Stimulated activated effector memory CD8-positive, alpha-beta T cell treated with anti-CD3 and anti-CD28 coated beads, Interleukin-12 subunit alpha, Interleukin-12 subunit beta, amount 100 ng/mL, for 72 hours (primary cell): Measurements from ENCODE around the gene SBK2.
"Not testable (repeated sequence)": the region's sequence is repeated elsewhere in the genome, so short reads cannot be mapped to it uniquely, and the experiment has no call there.

Source experiments
- ATAC-seq: fragments of 150-1000 bp; cut with Tn5 transposase; 2 replicates; pipeline ENCODE4 v1.10.0; 2021
- DNase-seq, 2 donors: peaks; one replicate each; pipeline ENCODE4 v3.0.0; 2021 to 2022; ENCODE audit warnings: low spot score in 2 of 2
- H3K27ac Mint-ChIP-seq: one replicate; pipeline ENCODE4 v1.8.0; 2022; ENCODE audit warnings: mild to moderate bottlenecking, mixed read lengths
- H3K36me3 Mint-ChIP-seq: one replicate; pipeline ENCODE4 v1.8.0; 2022; ENCODE audit warnings: mild to moderate bottlenecking, mixed read lengths
- H3K4me1 Mint-ChIP-seq: one replicate; pipeline ENCODE4 v1.8.0; 2022; ENCODE audit warnings: mixed read lengths
- H3K4me3 Mint-ChIP-seq: one replicate; pipeline ENCODE4 v1.8.0; 2022; ENCODE audit warnings: mild to moderate bottlenecking, mixed read lengths
- H3K9me3 Mint-ChIP-seq: one replicate; pipeline ENCODE4 v1.8.0; 2022; ENCODE audit warnings: mixed read lengths

The SBK2 gene

DNA sequence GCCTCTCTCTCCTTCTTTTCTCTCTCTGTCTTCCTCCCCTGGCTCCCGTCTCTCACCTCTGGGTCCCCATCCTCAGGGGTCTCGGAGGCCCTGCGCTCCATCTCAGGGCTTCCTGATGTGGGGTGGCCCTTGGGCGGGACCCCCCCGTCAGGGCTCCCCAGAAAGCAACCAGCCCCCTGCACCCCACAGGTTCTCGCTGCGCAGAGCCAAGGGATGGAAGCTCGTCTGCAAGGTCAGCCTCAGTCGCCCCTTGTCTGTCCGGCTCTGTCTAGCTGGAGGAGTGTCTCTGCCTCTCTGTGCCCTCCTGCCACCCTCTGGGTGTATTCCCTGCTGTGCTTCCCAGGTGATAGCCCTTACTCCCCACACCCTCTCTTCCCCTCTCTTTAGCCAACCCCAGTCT, 8.5 kb upstream of the SBK2 start, which contains the start of gene SBK3:
Gene SBK3, minus strand, starts transcription at position 101 of the 400 bp plus-strand sequence. Its CDS starts 0 bp downstream, at position 101.
- ATAC-seq (no peak), DNase-seq (no peak)
- Mint-ChIP-seq H3K9me3 (peaks cover 3% of the 10 kb centered on the region), H3K4me1 (no peaks in the 10 kb centered on the region), H3K27ac (no peak within 1 kb of the TSS), H3K36me3 (no peaks in the 10 kb centered on the region), H3K4me3 (no peak within 1 kb of the TSS)

DNA sequence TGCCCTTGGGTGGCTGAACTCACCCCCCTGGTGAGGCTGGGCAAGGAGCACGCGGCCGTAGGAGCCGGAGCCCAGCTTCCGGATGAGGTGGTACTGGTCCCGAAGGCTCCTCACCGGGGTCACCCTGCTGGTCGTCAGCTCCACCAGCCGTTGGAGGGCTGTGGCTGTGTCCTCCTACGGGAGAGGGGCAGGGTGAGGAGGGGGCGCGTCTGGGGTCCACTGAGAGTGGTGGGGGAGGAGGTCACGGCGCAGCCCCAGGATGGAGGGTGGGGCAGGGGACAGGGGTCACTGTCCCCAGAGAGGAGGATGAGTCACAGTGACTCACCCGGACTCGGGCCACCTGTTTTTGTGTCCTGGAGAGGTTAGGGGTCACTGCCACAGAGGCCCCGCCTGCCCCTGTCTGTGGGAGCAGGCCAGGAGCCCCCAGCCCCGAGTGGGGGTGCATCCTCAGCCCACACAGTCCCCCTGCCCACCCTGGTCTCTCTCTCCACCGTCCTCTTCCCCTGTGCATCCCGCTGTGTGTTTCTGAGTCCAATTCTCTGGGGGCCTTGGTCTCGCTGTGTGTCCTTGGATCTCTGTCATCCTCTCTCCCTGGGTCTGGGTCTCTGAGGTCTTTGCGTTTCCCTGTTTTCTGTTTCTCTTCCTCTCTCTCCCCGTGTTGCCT, 8.0 kb upstream of the SBK2 start:
- no peak overlapping the region for H3K27ac Mint-ChIP-seq
- H3K4me1 Mint-ChIP-seq, result no peaks in the 10 kb centered on the region
- DNase-seq, result no peak
- no peaks in the 10 kb centered on the region for H3K36me3 Mint-ChIP-seq
- ATAC-seq, result no peak
- no peak overlapping the region for H3K4me3 Mint-ChIP-seq
- peaks cover 3% of the 10 kb centered on the region for H3K9me3 Mint-ChIP-seq

- H3K36me3 Mint-ChIP-seq, result no peaks in the 10 kb centered on the region
- no peak overlapping the region for H3K4me3 Mint-ChIP-seq
- no peak for DNase-seq
- no peaks in the 10 kb centered on the region for H3K4me1 Mint-ChIP-seq
- ATAC-seq, result no peak
- H3K27ac Mint-ChIP-seq, result no peak overlapping the region
- H3K9me3 Mint-ChIP-seq, result peaks cover 3% of the 10 kb centered on the region
Measured at GRCh38 chr19:55544014-55544413, 7.1 kb upstream of the SBK2 start.

DNA sequence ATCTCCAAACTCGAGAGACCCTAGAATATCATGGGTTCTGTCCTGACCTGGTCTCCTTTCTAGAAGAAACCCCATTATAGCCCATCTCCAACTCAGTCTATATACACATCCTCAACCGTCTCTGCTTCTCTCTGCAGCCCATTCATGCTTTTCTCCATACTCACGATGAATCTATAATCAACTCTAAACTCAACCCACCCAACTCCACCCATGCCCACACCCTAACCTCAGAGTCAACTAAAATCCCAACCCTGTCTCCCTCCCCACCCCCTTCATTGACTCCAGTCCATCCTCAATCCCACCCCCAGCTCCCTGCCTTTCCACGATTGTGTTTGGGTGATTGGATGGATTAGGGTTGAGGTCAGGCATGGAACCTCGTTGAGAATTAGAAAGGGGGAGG, 6.6 kb upstream of the SBK2 start:
- no peak overlapping the region for H3K4me3 Mint-ChIP-seq

GRCh38 chr19:55542292-55542855, 5.4 kb upstream of the SBK2 start:
- Mint-ChIP-seq H3K4me1 (no peaks in the 10 kb centered on the region), H3K9me3 (peaks cover 3% of the 10 kb centered on the region)

More for the DNA sequence above, 6.6 kb upstream of the SBK2 start:
- no peaks in the 10 kb centered on the region for H3K36me3 Mint-ChIP-seq
- ATAC-seq, result no peak
- DNase-seq, result no peak
- no peaks in the 10 kb centered on the region for H3K4me1 Mint-ChIP-seq
- peaks cover 3% of the 10 kb centered on the region for H3K9me3 Mint-ChIP-seq
- H3K27ac Mint-ChIP-seq, result no peak overlapping the region

DNA sequence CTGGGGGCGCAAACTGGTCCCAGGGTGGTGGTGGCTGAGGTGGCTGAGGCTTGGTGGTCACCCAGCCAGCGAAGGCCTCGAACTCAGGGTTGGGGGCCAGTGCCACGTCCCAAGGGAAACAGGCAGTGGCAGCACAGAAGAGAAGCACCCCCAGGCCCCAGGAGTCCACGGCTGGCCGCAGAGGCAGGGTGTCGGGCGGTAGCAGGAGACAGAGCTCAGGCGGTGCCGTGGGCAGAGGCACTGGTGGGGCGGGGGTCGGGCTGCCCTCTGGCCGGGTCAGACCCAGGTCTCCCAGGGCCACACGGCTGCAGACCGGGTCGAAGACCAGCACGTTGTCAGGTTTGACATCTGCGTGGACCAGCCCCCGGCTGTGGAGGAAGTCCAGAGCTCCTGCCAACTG, 4.2 kb upstream of the SBK2 start:
- Mint-ChIP-seq H3K4me3 (no peak overlapping the region), H3K27ac (no peak overlapping the region), H3K9me3 (peaks cover 3% of the 10 kb centered on the region), H3K36me3 (no peaks in the 10 kb centered on the region), H3K4me1 (no peaks in the 10 kb centered on the region)
- no peak for DNase-seq
- peak; percentile 12 for ATAC-seq

More at GRCh38 chr19:55542292-55542855, 5.4 kb upstream of the SBK2 start:
- ATAC-seq (no peak), DNase-seq (no peak)
- no peak overlapping the region for H3K27ac Mint-ChIP-seq
- no peak overlapping the region for H3K4me3 Mint-ChIP-seq
- no peaks in the 10 kb centered on the region for H3K36me3 Mint-ChIP-seq

- DNase-seq, result no peak
- H3K27ac Mint-ChIP-seq, result no peak overlapping the region
- no peaks in the 10 kb centered on the region for H3K36me3 Mint-ChIP-seq
- no peaks in the 10 kb centered on the region for H3K4me1 Mint-ChIP-seq
- no peak overlapping the region for H3K4me3 Mint-ChIP-seq
- ATAC-seq, result no peak
- H3K9me3 Mint-ChIP-seq, result peaks cover 3% of the 10 kb centered on the region
Measured at GRCh38 chr19:55540619-55541018, 3.7 kb upstream of the SBK2 start.

DNA sequence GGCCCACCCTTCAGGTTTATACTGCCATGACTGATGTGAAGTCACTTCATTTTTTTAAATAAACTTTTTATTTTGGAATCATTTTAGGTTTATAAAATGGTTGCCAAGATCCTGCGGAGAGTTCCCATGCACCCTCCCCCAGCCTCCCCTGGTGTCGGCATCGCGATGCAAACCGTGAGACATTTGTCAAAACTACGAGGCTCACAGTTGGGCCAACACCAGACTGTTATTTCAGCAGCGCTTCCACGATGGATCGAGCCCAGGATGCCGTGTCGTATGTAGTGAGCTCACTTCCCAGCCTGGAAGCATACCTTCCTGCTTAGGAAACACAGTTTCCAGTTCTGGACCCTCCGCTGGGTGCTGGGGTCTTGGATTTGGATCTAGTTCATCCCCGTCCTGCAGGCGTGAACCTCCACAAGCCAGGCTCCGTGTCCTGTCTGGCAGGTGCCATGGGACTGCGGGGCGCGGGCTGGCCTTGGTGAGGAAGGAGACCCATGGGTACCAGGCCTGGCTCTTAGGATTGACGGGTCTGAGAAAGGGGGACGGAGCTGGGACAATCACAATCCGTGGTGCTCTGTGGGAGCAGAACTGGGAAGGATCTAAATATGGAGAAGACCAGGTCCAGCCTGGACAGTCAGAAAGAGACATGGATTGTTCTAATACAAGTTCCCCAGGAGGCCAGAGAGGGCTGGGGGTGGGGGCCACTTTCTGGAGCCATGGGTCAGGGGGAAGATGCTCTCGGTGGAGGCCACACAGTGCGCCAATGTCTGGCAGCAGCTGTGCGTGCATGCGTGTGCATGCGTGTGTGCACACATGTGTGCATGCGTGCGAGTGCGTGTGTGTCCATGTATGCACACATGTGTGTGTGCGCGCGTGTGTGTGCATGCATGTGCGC, 2.4 kb upstream of the SBK2 start:
- Mint-ChIP-seq H3K4me3 (no peak overlapping the region), H3K9me3 (peaks cover 3% of the 10 kb centered on the region)
- no peak for ATAC-seq

GRCh38 chr19:55538132-55538531, 1.2 kb upstream of the SBK2 start:
- Mint-ChIP-seq H3K4me1 (no peaks in the 10 kb centered on the region), H3K9me3 (no peaks in the 10 kb centered on the region), H3K36me3 (no peaks in the 10 kb centered on the region), H3K4me3 (no peak overlapping the region), H3K27ac (no peak overlapping the region)
- no peak for ATAC-seq
- DNase-seq, result no peak

More for the DNA sequence above, 2.4 kb upstream of the SBK2 start:
- no peak overlapping the region for H3K27ac Mint-ChIP-seq
- H3K36me3 Mint-ChIP-seq, result no peaks in the 10 kb centered on the region
- no peak for DNase-seq
- H3K4me1 Mint-ChIP-seq, result no peaks in the 10 kb centered on the region

- Mint-ChIP-seq H3K27ac (no peak overlapping the region), H3K4me3 (no peak overlapping the region), H3K4me1 (no peaks in the 10 kb centered on the region), H3K9me3 (no peaks in the 10 kb centered on the region), H3K36me3 (no peaks in the 10 kb centered on the region)
- ATAC-seq (no peak), DNase-seq (no peak)
Measured at GRCh38 chr19:55537741-55538111, 793 bp upstream of the SBK2 start.

DNA sequence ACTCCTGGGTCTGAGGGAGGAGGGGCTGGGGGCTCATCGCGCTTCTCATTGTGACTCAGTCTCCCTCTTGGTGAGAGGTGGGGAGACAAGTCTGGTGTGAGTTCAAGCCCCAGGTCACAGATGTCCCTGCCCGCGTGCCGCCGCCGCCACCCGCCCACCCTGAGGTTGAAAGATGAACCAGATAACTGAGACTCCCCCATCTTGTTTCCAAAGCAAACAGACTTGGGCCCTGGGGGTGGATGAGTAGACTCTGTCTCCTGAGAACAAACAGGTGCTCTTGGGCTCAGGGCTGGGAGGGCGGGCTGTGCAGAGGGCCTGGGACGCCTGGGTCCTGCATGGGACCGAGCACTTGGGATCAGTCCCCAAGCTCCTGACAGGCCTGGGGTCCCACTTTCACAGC, 567 bp downstream of the SBK2 start:
- H3K9me3 Mint-ChIP-seq, result no peaks in the 10 kb centered on the region
- no peak for DNase-seq
- no peak for ATAC-seq
- H3K27ac Mint-ChIP-seq, result no peak overlapping the region
- no peaks in the 10 kb centered on the region for H3K36me3 Mint-ChIP-seq
- H3K4me1 Mint-ChIP-seq, result no peaks in the 10 kb centered on the region
- H3K4me3 Mint-ChIP-seq, result no peak overlapping the region

DNA sequence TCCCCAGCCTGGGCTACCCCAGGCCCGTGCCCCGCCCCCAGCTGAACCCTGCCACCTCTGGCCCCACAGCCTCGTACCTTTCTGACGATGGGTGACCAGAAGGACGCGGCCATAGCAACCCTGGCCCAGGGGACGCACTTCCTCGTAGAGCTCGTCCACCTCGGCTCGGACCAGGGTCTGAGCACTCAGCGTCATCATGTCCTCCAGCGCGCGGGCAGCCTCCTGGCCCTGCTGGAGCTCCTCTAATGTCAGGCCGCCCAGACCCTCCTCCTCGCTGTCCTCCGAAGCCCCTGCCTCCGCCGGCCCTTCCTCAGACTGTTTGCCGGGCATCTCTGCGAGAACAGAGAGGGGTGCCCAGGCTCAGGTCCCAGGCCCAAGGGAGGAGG, 975 bp downstream of the SBK2 start:
- ATAC-seq (no peak), DNase-seq (no peak)
- no peaks in the 10 kb centered on the region for H3K36me3 Mint-ChIP-seq
- no peaks in the 10 kb centered on the region for H3K9me3 Mint-ChIP-seq
- no peaks in the 10 kb centered on the region for H3K4me1 Mint-ChIP-seq
- no peak overlapping the region for H3K4me3 Mint-ChIP-seq
- no peak overlapping the region for H3K27ac Mint-ChIP-seq

DNA sequence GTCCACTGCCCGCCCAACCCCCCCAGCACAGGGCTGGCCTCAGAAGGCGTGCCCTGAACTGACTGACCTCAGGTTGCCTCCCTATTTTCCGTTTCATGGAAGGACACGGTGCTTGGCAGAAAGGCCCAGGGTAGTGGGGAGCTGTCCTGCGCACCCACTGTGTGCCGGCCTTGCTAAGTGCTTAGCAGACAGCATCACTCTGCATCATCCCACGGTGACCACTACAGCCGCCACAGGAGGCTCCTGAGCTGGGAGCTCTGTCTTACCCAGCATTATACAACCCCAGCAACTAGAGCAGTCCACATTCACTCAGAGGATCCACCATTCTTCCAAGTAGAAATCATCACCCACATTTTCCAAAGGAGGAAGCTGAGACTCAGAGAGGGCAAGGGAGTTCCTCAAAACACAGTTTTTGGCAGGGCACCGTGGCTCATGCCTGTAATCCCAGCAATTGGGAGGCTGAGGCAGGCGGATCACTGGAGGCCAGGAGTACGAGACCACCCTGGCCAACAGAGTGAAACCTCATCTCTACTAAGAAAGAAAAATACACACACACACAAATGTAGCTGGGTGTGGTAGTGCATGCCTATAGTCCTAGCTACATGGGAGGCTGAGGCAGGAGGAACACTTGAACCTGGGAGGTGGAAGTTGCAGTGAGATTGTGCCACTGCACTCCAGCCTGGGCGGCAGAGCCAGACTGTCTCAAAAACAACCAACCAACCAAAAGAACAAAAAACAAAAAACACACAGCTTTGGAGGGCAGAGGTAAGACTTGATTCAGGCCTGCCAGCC, 1.6 kb downstream of the SBK2 start:
- Mint-ChIP-seq H3K9me3 (no peaks in the 10 kb centered on the region), H3K4me3 (no peak overlapping the region), H3K36me3 (no peaks in the 10 kb centered on the region), H3K27ac (no peak overlapping the region), H3K4me1 (no peaks in the 10 kb centered on the region)
- DNase-seq, result no peak
- ATAC-seq, result no peak

DNA sequence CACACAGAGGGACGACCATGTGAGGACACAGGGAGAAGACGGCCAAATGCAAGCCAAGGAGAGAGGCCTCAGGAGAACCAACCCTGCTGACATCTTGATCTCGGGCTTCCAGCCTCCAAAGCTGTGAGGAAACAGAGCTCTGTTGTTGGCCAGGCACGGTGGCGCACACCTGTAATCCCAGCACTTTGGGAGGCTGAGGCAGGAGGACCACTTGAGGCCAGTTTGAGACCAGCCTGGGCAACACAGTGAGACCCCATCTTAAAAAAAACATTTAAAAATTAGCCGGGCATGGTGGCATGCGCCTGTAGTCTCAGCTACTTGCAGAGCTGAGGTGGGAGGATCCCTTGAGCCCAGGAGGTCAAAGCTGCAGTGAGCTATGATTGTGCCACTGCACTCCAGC, 2.7 kb downstream of the SBK2 start:
- not testable (repeated sequence) for DNase-seq, H3K9me3 Mint-ChIP-seq, H3K36me3 Mint-ChIP-seq, H3K4me1 Mint-ChIP-seq, H3K4me3 Mint-ChIP-seq, H3K27ac Mint-ChIP-seq, ATAC-seq

GRCh38 chr19:55530996-55531395, 5.9 kb downstream of the SBK2 start:
- H3K4me3 Mint-ChIP-seq, result no peak overlapping the region
- H3K9me3 Mint-ChIP-seq, result no peaks in the 10 kb centered on the region
- H3K27ac Mint-ChIP-seq, result no peak overlapping the region
- ATAC-seq, result no peak
- no peaks in the 10 kb centered on the region for H3K4me1 Mint-ChIP-seq
- no peaks in the 10 kb centered on the region for H3K36me3 Mint-ChIP-seq
- DNase-seq, result no peak
